MM.1S (cell line): ENCODE data around the gene PKD1.

Experiments
- DNase-seq: peaks from one replicate; pipeline ENCODE4 v3.0.0-alpha.2; 2015
- H2AFZ ChIP-seq: fragments of 300-600 bp; sonication (generic); 2 replicates; pipeline ENCODE4 v1.6.0; 2016; ENCODE audit warnings: antibody characterized with exemption, low read length
- H3F3A ChIP-seq: fragments of 300-600 bp; sonication (generic); 2 replicates; pipeline ENCODE4 v1.6.1; 2016; ENCODE audit warnings: mild to moderate bottlenecking, antibody characterized with exemption, low read length, moderate library complexity, mixed read lengths; ENCODE audit not compliant: insufficient read depth
- H3K27ac ChIP-seq: fragments of 300-600 bp; sonication (generic); 2 replicates; pipeline ENCODE4 v1.5.1; 2016; ENCODE audit warnings: mild to moderate bottlenecking, low read length
- H3K27me3 ChIP-seq: fragments of 300-600 bp; sonication (generic); replicated peaks from 2 replicates; pipeline ENCODE4 v1.6.0; 2016; ENCODE audit warnings: low read length; ENCODE audit not compliant: insufficient read depth
- H3K36me3 ChIP-seq: fragments of 300-600 bp; sonication (generic); replicated peaks from 2 replicates; pipeline ENCODE4 v1.6.1; 2016; ENCODE audit warnings: mild to moderate bottlenecking, low read length, mixed read lengths; ENCODE audit not compliant: insufficient read depth
- H3K4me1 ChIP-seq: fragments of 300-600 bp; sonication (generic); 2 replicates; pipeline ENCODE4 v1.6.1; 2016; ENCODE audit warnings: low read length, mixed read lengths
- H3K4me2 ChIP-seq: fragments of 300-600 bp; sonication (generic); 2 replicates; pipeline ENCODE4 v1.6.0; 2016; ENCODE audit warnings: low read depth, low read length
- H3K4me3 ChIP-seq: fragments of 300-600 bp; sonication (generic); 2 replicates; pipeline ENCODE4 v1.5.1; 2016; ENCODE audit warnings: low read length, mixed read lengths
- H3K79me2 ChIP-seq: fragments of 300-600 bp; sonication (generic); 2 replicates; pipeline ENCODE4 v1.6.1; 2016; ENCODE audit warnings: mixed run types, low read length, mixed read lengths
- H3K9ac ChIP-seq: fragments of 300-600 bp; sonication (generic); 2 replicates; pipeline ENCODE4 v1.6.1; 2016; ENCODE audit warnings: low read length, mixed read lengths
- H3K9me2 ChIP-seq: fragments of 300-600 bp; sonication (generic); replicated peaks from 2 replicates; pipeline ENCODE4 v1.6.1; 2016; ENCODE audit warnings: mild to moderate bottlenecking, low read length, mixed read lengths; ENCODE audit not compliant: insufficient read depth
- H3K9me3 ChIP-seq: fragments of 300-600 bp; sonication (generic); replicated peaks from 2 replicates; pipeline ENCODE4 v1.6.1; 2016; ENCODE audit warnings: mild to moderate bottlenecking, low read length, mixed read lengths; ENCODE audit not compliant: insufficient read depth
- H4K20me1 ChIP-seq: fragments of 300-600 bp; sonication (generic); 2 replicates; pipeline ENCODE4 v1.6.1; 2016; ENCODE audit warnings: mild to moderate bottlenecking, low read length, moderate library complexity, mixed read lengths; ENCODE audit not compliant: insufficient read depth
- EZH2 ChIP-seq: fragments of 300-600 bp; sonication (generic); optimal IDR thresholded peaks from 2 replicates; pipeline ENCODE3; 2017; ENCODE audit warnings: low read depth, mild to moderate bottlenecking, antibody characterized with exemption, low read length, mixed read lengths
- EZH2phosphoT487 ChIP-seq: fragments of 300-600 bp; sonication (generic); IDR thresholded peaks from 2 replicates; pipeline ENCODE4 v1.6.1; 2018; ENCODE audit warnings: antibody characterized with exemption, low read length
- TF ChIP-seq, protein P1 (sequence below): fragments of 300-600 bp; sonication (generic); IDR thresholded peaks from 2 replicates; pipeline ENCODE4 v1.5.1; 2016; ENCODE audit warnings: antibody characterized with exemption, low read length, mixed read lengths

The PKD1 gene

GRCh38 chr16:2061526-2061925 is 74.2 kb downstream of the PKD1 start:
- no peaks in the 10 kb centered on the region for H3K9me2 ChIP-seq
- no peaks in the 10 kb centered on the region for H3K36me3 ChIP-seq
- H4K20me1 ChIP-seq, result no peaks in the 10 kb centered on the region
- no peak overlapping the region for H3K4me2 ChIP-seq
- no peaks in the 10 kb centered on the region for H3K27me3 ChIP-seq
- no peak overlapping the region for H2AFZ ChIP-seq
- H3K4me3 ChIP-seq, result no peak overlapping the region
- H3K9ac ChIP-seq, result no peak overlapping the region
- H3K9me3 ChIP-seq, result no peaks in the 10 kb centered on the region
- H3K79me2 ChIP-seq, result no peaks in the 10 kb centered on the region
- no peaks in the 10 kb centered on the region for H3K4me1 ChIP-seq
- TF ChIP-seq EZH2phosphoT487 (no peak), EZH2 (no peak)
- TF ChIP-seq, protein P1, sequence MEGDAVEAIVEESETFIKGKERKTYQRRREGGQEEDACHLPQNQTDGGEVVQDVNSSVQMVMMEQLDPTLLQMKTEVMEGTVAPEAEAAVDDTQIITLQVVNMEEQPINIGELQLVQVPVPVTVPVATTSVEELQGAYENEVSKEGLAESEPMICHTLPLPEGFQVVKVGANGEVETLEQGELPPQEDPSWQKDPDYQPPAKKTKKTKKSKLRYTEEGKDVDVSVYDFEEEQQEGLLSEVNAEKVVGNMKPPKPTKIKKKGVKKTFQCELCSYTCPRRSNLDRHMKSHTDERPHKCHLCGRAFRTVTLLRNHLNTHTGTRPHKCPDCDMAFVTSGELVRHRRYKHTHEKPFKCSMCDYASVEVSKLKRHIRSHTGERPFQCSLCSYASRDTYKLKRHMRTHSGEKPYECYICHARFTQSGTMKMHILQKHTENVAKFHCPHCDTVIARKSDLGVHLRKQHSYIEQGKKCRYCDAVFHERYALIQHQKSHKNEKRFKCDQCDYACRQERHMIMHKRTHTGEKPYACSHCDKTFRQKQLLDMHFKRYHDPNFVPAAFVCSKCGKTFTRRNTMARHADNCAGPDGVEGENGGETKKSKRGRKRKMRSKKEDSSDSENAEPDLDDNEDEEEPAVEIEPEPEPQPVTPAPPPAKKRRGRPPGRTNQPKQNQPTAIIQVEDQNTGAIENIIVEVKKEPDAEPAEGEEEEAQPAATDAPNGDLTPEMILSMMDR, result no peak
- no peaks in the 10 kb centered on the region for H3F3A ChIP-seq
- no peak overlapping the region for H3K27ac ChIP-seq
- no peak for DNase-seq

DNA sequence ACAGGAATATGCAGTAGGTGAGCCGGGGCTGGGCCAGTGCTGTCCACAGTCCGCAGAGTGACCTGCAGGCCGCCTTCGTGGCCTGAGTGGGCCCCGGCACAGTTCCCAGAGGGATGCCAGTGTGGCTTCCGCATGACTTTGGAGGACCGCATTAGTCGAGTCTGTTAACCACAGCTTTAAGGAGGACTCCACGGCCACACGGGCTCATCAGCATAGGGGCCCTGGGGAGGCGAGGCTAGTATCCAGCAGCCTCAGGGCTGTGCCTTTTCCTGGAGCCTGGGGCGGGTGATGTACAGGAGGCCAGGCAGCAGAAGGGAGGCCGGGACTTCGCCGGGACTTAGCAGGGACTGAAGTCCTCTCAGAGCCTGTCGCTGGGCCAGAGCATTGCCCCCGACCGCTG is 74.7 kb downstream of the PKD1 start:
- H3K79me2 ChIP-seq, result no peaks in the 10 kb centered on the region
- H3K9ac ChIP-seq, result no peak overlapping the region
- no peak overlapping the region for H2AFZ ChIP-seq
- no peaks in the 10 kb centered on the region for H3K4me1 ChIP-seq
- H3K27ac ChIP-seq, result no peak overlapping the region
- H4K20me1 ChIP-seq, result no peaks in the 10 kb centered on the region
- no peaks in the 10 kb centered on the region for H3K36me3 ChIP-seq
- H3K4me2 ChIP-seq, result no peak overlapping the region
- no peak overlapping the region for H3K4me3 ChIP-seq
- H3K9me2 ChIP-seq, result no peaks in the 10 kb centered on the region
- no peaks in the 10 kb centered on the region for H3K27me3 ChIP-seq
- TF ChIP-seq EZH2, result no peak
- TF ChIP-seq, protein P1, result no peak
- TF ChIP-seq EZH2phosphoT487, result no peak
- no peaks in the 10 kb centered on the region for H3F3A ChIP-seq
- no peaks in the 10 kb centered on the region for H3K9me3 ChIP-seq
- DNase-seq, result no peak

- H3K4me1 ChIP-seq, result no peaks in the 10 kb centered on the region
- H3K36me3 ChIP-seq, result no peaks in the 10 kb centered on the region
- no peaks in the 10 kb centered on the region for H3K79me2 ChIP-seq
- H3F3A ChIP-seq, result no peaks in the 10 kb centered on the region
- no peaks in the 10 kb centered on the region for H4K20me1 ChIP-seq
- no peak overlapping the region for H3K4me3 ChIP-seq
- H3K9me3 ChIP-seq, result no peaks in the 10 kb centered on the region
- H3K9me2 ChIP-seq, result no peaks in the 10 kb centered on the region
- TF ChIP-seq, protein P1, result no peak
- TF ChIP-seq EZH2 (no peak), EZH2phosphoT487 (no peak)
- H3K27me3 ChIP-seq, result no peaks in the 10 kb centered on the region
- H2AFZ ChIP-seq, result no peak overlapping the region
- DNase-seq, result no peak
- H3K27ac ChIP-seq, result no peak overlapping the region
- H3K9ac ChIP-seq, result no peak overlapping the region
- H3K4me2 ChIP-seq, result no peak overlapping the region
Observed at GRCh38 chr16:2060346-2060745, 75.4 kb downstream of the PKD1 start.
